Parathyroid adenoma (tissue), 2 donors: ENCODE measurements around the gene SH2D1B.

Source experiments
- H2AFZ ChIP-seq: fragments of 300-600 bp; sonication (generic); one replicate; pipeline ENCODE4 v1.7.0; 2017; ENCODE audit warnings: antibody characterized with exemption, mild to moderate bottlenecking
- H3K27ac ChIP-seq: fragments of 300-600 bp; sonication (generic); one replicate; pipeline ENCODE4 v1.7.0; 2017
- H3K27me3 ChIP-seq: fragments of 300-600 bp; sonication (generic); one replicate; pipeline ENCODE4 v1.7.0; 2017; ENCODE audit warnings: low read length; ENCODE audit not compliant: control insufficient read depth, insufficient read depth
- H3K36me3 ChIP-seq: fragments of 300-600 bp; sonication (generic); one replicate; pipeline ENCODE4 v1.7.0; 2017; ENCODE audit warnings: low read length; ENCODE audit not compliant: control insufficient read depth, insufficient read depth
- H3K4me1 ChIP-seq: fragments of 300-600 bp; sonication (generic); one replicate; pipeline ENCODE4 v1.7.0; 2017; ENCODE audit warnings: control low read depth
- H3K4me2 ChIP-seq: fragments of 300-600 bp; sonication (generic); one replicate; pipeline ENCODE4 v1.7.0; 2017; ENCODE audit warnings: low read length
- H3K4me3 ChIP-seq: fragments of 300-600 bp; sonication (generic); one replicate; pipeline ENCODE4 v1.7.0; 2017; ENCODE audit warnings: low read depth, low read length
- H3K79me2 ChIP-seq: fragments of 300-600 bp; sonication (generic); one replicate; pipeline ENCODE4 v1.7.0; 2017; ENCODE audit warnings: control low read depth
- H3K9ac ChIP-seq: fragments of 300-600 bp; sonication (generic); one replicate; pipeline ENCODE4 v1.7.0; 2017; ENCODE audit warnings: mild to moderate bottlenecking
- H3K9me3 ChIP-seq: fragments of 300-600 bp; sonication (generic); one replicate; pipeline ENCODE4 v1.7.0; 2017; ENCODE audit warnings: low read length; ENCODE audit not compliant: control insufficient read depth
- CTCF ChIP-seq: fragments of 300-600 bp; sonication (generic); IDR thresholded peaks from one replicate; pipeline ENCODE4 v1.7.0; 2017; ENCODE audit warnings: antibody characterized with exemption, mild to moderate bottlenecking
- donor health status: primary hyperparathyroidism.

Gene SH2D1B

GRCh38 chr1:162385702-162386101 lies 26.2 kb downstream of the SH2D1B start:
- Histone ChIP-seq H3K9ac (no peak overlapping the region), H3K4me3 (no peak overlapping the region), H3K27me3 (no peaks in the 10 kb centered on the region), H3K9me3 (no peaks in the 10 kb centered on the region), H3K27ac (no peak overlapping the region), H3K4me1 (no peaks in the 10 kb centered on the region), H3K4me2 (no peak overlapping the region), H3K36me3 (no peaks in the 10 kb centered on the region), H3K79me2 (no peaks in the 10 kb centered on the region), H2AFZ (no peak overlapping the region)
- TF ChIP-seq CTCF, result no peak

- Histone ChIP-seq H3K9ac (no peak overlapping the region), H2AFZ (no peak overlapping the region), H3K9me3 (no peaks in the 10 kb centered on the region), H3K27me3 (no peaks in the 10 kb centered on the region), H3K79me2 (no peaks in the 10 kb centered on the region), H3K27ac (no peak overlapping the region), H3K4me3 (no peak overlapping the region), H3K4me2 (no peak overlapping the region), H3K36me3 (no peaks in the 10 kb centered on the region), H3K4me1 (no peaks in the 10 kb centered on the region)
- TF ChIP-seq CTCF, result no peak
These were observed 26.7 kb downstream of the SH2D1B start for GRCh38 chr1:162385280-162385623.

- no peaks in the 10 kb centered on the region for H3K79me2 ChIP-seq
- H3K4me3 ChIP-seq, result no peak overlapping the region
- H3K9me3 ChIP-seq, result no peaks in the 10 kb centered on the region
- H3K27ac ChIP-seq, result no peak overlapping the region
- no peak overlapping the region for H2AFZ ChIP-seq
- H3K4me2 ChIP-seq, result no peak overlapping the region
- no peaks in the 10 kb centered on the region for H3K27me3 ChIP-seq
- H3K9ac ChIP-seq, result no peak overlapping the region
- no peaks in the 10 kb centered on the region for H3K4me1 ChIP-seq
- TF ChIP-seq CTCF, result no peak
- H3K36me3 ChIP-seq, result no peaks in the 10 kb centered on the region
These were observed 27.2 kb downstream of the SH2D1B start for GRCh38 chr1:162384601-162385279.

GRCh38 chr1:162384116-162384515 lies 27.8 kb downstream of the SH2D1B start:
- H3K4me2 ChIP-seq, result no peak overlapping the region
- no peak overlapping the region for H2AFZ ChIP-seq
- no peak overlapping the region for H3K4me3 ChIP-seq
- H3K27ac ChIP-seq, result no peak overlapping the region
- H3K4me1 ChIP-seq, result no peaks in the 10 kb centered on the region
- no peaks in the 10 kb centered on the region for H3K36me3 ChIP-seq
- H3K9me3 ChIP-seq, result no peaks in the 10 kb centered on the region
- no peaks in the 10 kb centered on the region for H3K27me3 ChIP-seq
- no peak for TF ChIP-seq CTCF
- H3K9ac ChIP-seq, result no peak overlapping the region
- no peaks in the 10 kb centered on the region for H3K79me2 ChIP-seq

- H2AFZ ChIP-seq, result no peak overlapping the region
- no peak for TF ChIP-seq CTCF
- H3K27ac ChIP-seq, result no peak overlapping the region
- H3K27me3 ChIP-seq, result no peaks in the 10 kb centered on the region
- no peaks in the 10 kb centered on the region for H3K36me3 ChIP-seq
- H3K4me2 ChIP-seq, result no peak overlapping the region
- no peak overlapping the region for H3K4me3 ChIP-seq
- H3K4me1 ChIP-seq, result no peaks in the 10 kb centered on the region
- no peak overlapping the region for H3K9ac ChIP-seq
- no peaks in the 10 kb centered on the region for H3K79me2 ChIP-seq
- no peaks in the 10 kb centered on the region for H3K9me3 ChIP-seq
These were observed 28.4 kb downstream of the SH2D1B start for GRCh38 chr1:162383516-162383915.
